COLO829 (cell line): ENCODE results near the gene ITGB3BP.
"Not testable (repeated sequence)": the region's sequence is repeated elsewhere in the genome, so short reads cannot be mapped to it uniquely, and the experiment has no call there.

Source experiments
- DNase-seq: peaks from one replicate; pipeline ENCODE4 v3.0.0; 2012; ENCODE audit warnings: low spot score

The ITGB3BP gene

GRCh38 chr1:63506782-63507181 lies 16.2 kb downstream of the ITGB3BP start:
- no peak for DNase-seq

GRCh38 chr1:63501256-63501655 lies 21.8 kb downstream of the ITGB3BP start:
- DNase-seq: no peak

- DNase-seq: no peak
These were observed 24.9 kb downstream of the ITGB3BP start for GRCh38 chr1:63498106-63498505.

- DNase-seq: no peak
These were observed 25.4 kb downstream of the ITGB3BP start for GRCh38 chr1:63497577-63497976.

- DNase-seq: no peak
These were observed 35.5 kb downstream of the ITGB3BP start for GRCh38 chr1:63487336-63488065.

GRCh38 chr1:63486629-63487028 lies 36.4 kb downstream of the ITGB3BP start:
- DNase-seq: no peak

- no peak for DNase-seq
These were observed 43.0 kb downstream of the ITGB3BP start for GRCh38 chr1:63480057-63480456.

- DNase-seq: no peak
These were observed 47.3 kb downstream of the ITGB3BP start for GRCh38 chr1:63475761-63476160.

GRCh38 chr1:63468683-63469082 lies 54.3 kb downstream of the ITGB3BP start:
- DNase-seq: not testable (repeated sequence)

- no peak for DNase-seq
These were observed 56.3 kb downstream of the ITGB3BP start for GRCh38 chr1:63466759-63467158.

GRCh38 chr1:63466181-63466580 lies 56.8 kb downstream of the ITGB3BP start:
- no peak for DNase-seq

GRCh38 chr1:63463248-63463647 lies 59.8 kb downstream of the ITGB3BP start:
- no peak for DNase-seq

GRCh38 chr1:63461661-63462230 lies 61.3 kb downstream of the ITGB3BP start:
- DNase-seq: no peak

GRCh38 chr1:63458750-63459149 lies 64.3 kb downstream of the ITGB3BP start:
- no peak for DNase-seq

- no peak for DNase-seq
These were observed 68.8 kb downstream of the ITGB3BP start for GRCh38 chr1:63454269-63454668.

- no peak for DNase-seq
These were observed 69.8 kb downstream of the ITGB3BP start for GRCh38 chr1:63453232-63453631.

- no peak for DNase-seq
These were observed 72.6 kb downstream of the ITGB3BP start for GRCh38 chr1:63450416-63450815.

- DNase-seq: no peak
These were observed 74.2 kb downstream of the ITGB3BP start for GRCh38 chr1:63448731-63449246.

GRCh38 chr1:63442141-63442475 lies 80.9 kb downstream of the ITGB3BP start:
- DNase-seq: no peak

- DNase-seq: no peak
These were observed 87.9 kb downstream of the ITGB3BP start for GRCh38 chr1:63435161-63435560.

GRCh38 chr1:63429281-63429680 lies 93.7 kb downstream of the ITGB3BP start:
- no peak for DNase-seq

GRCh38 chr1:63428815-63429214 lies 94.2 kb downstream of the ITGB3BP start:
- DNase-seq: no peak

- no peak for DNase-seq
These were observed 99.4 kb downstream of the ITGB3BP start for GRCh38 chr1:63423649-63424048.

GRCh38 chr1:63420746-63421145 lies 102.3 kb downstream of the ITGB3BP start:
- DNase-seq: not testable (repeated sequence)
